WTC11 (cell line): ENCODE measurements around the gene U2AF2. TPM values are rescaled to one million over a fixed set of nuclear protein-coding genes. Genes with fewer than 3 reads are reported as not detected.

ENCODE experiments used
- ATAC-seq: fragments of 200-7000 bp; cut with Tn5 transposase; 2 replicates; pipeline ENCODE4 v1.10.0; 2021; ENCODE audit warnings: mild to moderate bottlenecking, moderate library complexity
- CTCF ChIA-PET: fragments of 300-600 bp; sonication (Branson Sonifier 250); formaldehyde crosslinking; loops from one replicate; lab custom pipeline; 2021; ENCODE audit warnings: antibody characterized with exemption; lab: Charles Lee
- POLR2A ChIA-PET: fragments of 350-600 bp; sonication (Branson Sonifier 250); formaldehyde crosslinking; loops from one replicate; lab custom pipeline; 2021; ENCODE audit warnings: antibody characterized with exemption; lab: Charles Lee
- DNase-seq: peaks from one replicate; pipeline ENCODE4 v3.0.0; 2021; ENCODE audit warnings: low spot score
- H3K27ac Mint-ChIP-seq: 2 replicates; pipeline ENCODE4 v1.8.0; 2021; ENCODE audit warnings: mixed read lengths
- H3K27me3 Mint-ChIP-seq: 2 replicates; pipeline ENCODE4 v1.8.0; 2021; ENCODE audit warnings: low read depth, mild to moderate bottlenecking, moderate library complexity, mixed read lengths
- H3K36me3 Mint-ChIP-seq: 2 replicates; pipeline ENCODE4 v1.8.0; 2021; ENCODE audit warnings: mixed read lengths
- H3K4me1 Mint-ChIP-seq: 2 replicates; pipeline ENCODE4 v1.8.0; 2022; ENCODE audit warnings: mixed read lengths
- H3K4me3 Mint-ChIP-seq: 2 replicates; pipeline ENCODE4 v1.8.0; 2021; ENCODE audit warnings: mild to moderate bottlenecking, moderate library complexity, mixed read lengths
- H3K9me3 Mint-ChIP-seq: 2 replicates; pipeline ENCODE4 v1.8.0; 2021; ENCODE audit warnings: mixed read lengths
- AR ChIP-seq: fragments of 250-450 bp; sonication (Bioruptor Pico); IDR thresholded peaks from 2 replicates; pipeline ENCODE4 v1.9.0; 2021; ENCODE audit warnings: mild to moderate bottlenecking
- ATF1 ChIP-seq: sonication (generic); formaldehyde crosslinking; IDR thresholded peaks from 2 replicates; pipeline ENCODE4 v1.8.1; 2023; ENCODE audit warnings: mild to moderate bottlenecking, moderate library complexity, missing genetic modification reagents
- ATF3 ChIP-seq: sonication (generic); formaldehyde crosslinking; conservative IDR thresholded peaks from 2 replicates; pipeline ENCODE4 v1.8.1; 2022; ENCODE audit warnings: mild to moderate bottlenecking, missing genetic modification reagents
- CDX4 ChIP-seq: fragments of 250-450 bp; sonication (Bioruptor Pico); IDR thresholded peaks from 2 replicates; pipeline ENCODE4 v1.9.0; 2021; ENCODE audit warnings: moderate library complexity, mild to moderate bottlenecking, inconsistent platforms, borderline replicate concordance
- E2F1 ChIP-seq: sonication (generic); formaldehyde crosslinking; IDR thresholded peaks from 2 replicates; pipeline ENCODE4 v1.8.0; 2022; ENCODE audit warnings: mild to moderate bottlenecking, missing genetic modification reagents
- FOXJ3 ChIP-seq: sonication (generic); formaldehyde crosslinking; IDR thresholded peaks from 2 replicates; pipeline ENCODE4 v1.9.0; 2021; ENCODE audit warnings: missing genetic modification reagents, mild to moderate bottlenecking, borderline replicate concordance
- GABPB1 ChIP-seq: sonication (generic); formaldehyde crosslinking; IDR thresholded peaks from 2 replicates; pipeline ENCODE4 v1.8.1; 2023; ENCODE audit warnings: mild to moderate bottlenecking, missing genetic modification reagents
- HMGXB4 ChIP-seq: sonication (generic); formaldehyde crosslinking; IDR thresholded peaks from 2 replicates; pipeline ENCODE4 v1.8.1; 2023; ENCODE audit warnings: mild to moderate bottlenecking, moderate library complexity, missing genetic modification reagents
- IRF1 ChIP-seq: sonication (generic); formaldehyde crosslinking; IDR thresholded peaks from 2 replicates; pipeline ENCODE4 v1.8.0; 2023; ENCODE audit warnings: missing genetic modification reagents
- NFE2L1 ChIP-seq: sonication (generic); formaldehyde crosslinking; IDR thresholded peaks from 2 replicates; pipeline ENCODE4 v1.8.1; 2023; ENCODE audit warnings: missing genetic modification reagents
- PRRX2 ChIP-seq: fragments of 250-450 bp; sonication (Bioruptor Pico); IDR thresholded peaks from 2 replicates; pipeline ENCODE4 v1.8.0; 2021; ENCODE audit warnings: mild to moderate bottlenecking
- RORB ChIP-seq: fragments of 250-450 bp; sonication (Bioruptor Pico); IDR thresholded peaks from 2 replicates; pipeline ENCODE4 v1.9.0; 2021; ENCODE audit warnings: mild to moderate bottlenecking
- USF1 ChIP-seq: sonication (generic); formaldehyde crosslinking; IDR thresholded peaks from 2 replicates; pipeline ENCODE4 v1.8.0; 2022; ENCODE audit warnings: mild to moderate bottlenecking, missing genetic modification reagents
- ZNF138 ChIP-seq: sonication (generic); formaldehyde crosslinking; conservative IDR thresholded peaks from 2 replicates; pipeline ENCODE4 v1.8.1; 2022; ENCODE audit warnings: mild to moderate bottlenecking, moderate library complexity, missing genetic modification reagents
- ZNF263 ChIP-seq: sonication (generic); formaldehyde crosslinking; IDR thresholded peaks from 2 replicates; pipeline ENCODE4 v1.8.1; 2022; ENCODE audit warnings: low read depth, mild to moderate bottlenecking, moderate library complexity, missing genetic modification reagents
- ZNF317 ChIP-seq: sonication (generic); formaldehyde crosslinking; IDR thresholded peaks from 2 replicates; pipeline ENCODE4 v1.8.1; 2023; ENCODE audit warnings: low read depth, mild to moderate bottlenecking, moderate library complexity, missing genetic modification reagents, borderline replicate concordance
- ZNF396 ChIP-seq: fragments of 250-450 bp; sonication (Bioruptor Pico); IDR thresholded peaks from 2 replicates; pipeline ENCODE4 v1.8.0; 2021; ENCODE audit warnings: mild to moderate bottlenecking, moderate library complexity, borderline replicate concordance
- ZNF512 ChIP-seq: sonication (generic); formaldehyde crosslinking; IDR thresholded peaks from 2 replicates; pipeline ENCODE4 v1.8.1; 2022; ENCODE audit warnings: missing genetic modification reagents, borderline replicate concordance
- total RNA-seq: library from RNA; stranded (reverse); gene quantifications from 3 replicates; pipeline ENCODE4 v1.2.3, GENCODE V29; 2021

Gene U2AF2
- total RNA-seq, 1 experiment from 2014 or later = 302 TPM

- no peak for DNase-seq
- no peak overlapping the region for H3K27ac Mint-ChIP-seq
- 0 out of 2 replicates have a peak, but pooled peaks cover 3% of the 10 kb centered on the region for H3K27me3 Mint-ChIP-seq
- POLR2A ChIA-PET = interaction anchor here (1.6 kb wide), 2 partner anchors 21 to 28 kb away, joined by 3 to 4 read pairs; partner anchors contain the start of gene CCDC106
- CTCF ChIA-PET = interaction anchor here (0.7 to 4.0 kb wide), 6 partner anchors 13 to 152 kb away, joined by 3 to 14 read pairs (median 4); partner anchors contain the start of gene ZNF865
- no peak for ATAC-seq
- 0 out of 2 replicates have a peak, but pooled peaks cover 3% of the 10 kb centered on the region for H3K9me3 Mint-ChIP-seq
- TF ChIP-seq USF1 (no peak), AR (no peak)
- H3K4me1 Mint-ChIP-seq = peaks cover 11% of the 10 kb centered on the region
- H3K4me3 Mint-ChIP-seq = no peak overlapping the region
- H3K36me3 Mint-ChIP-seq = peaks cover 22% of the 10 kb centered on the region
These were observed 35.5 kb upstream of the U2AF2 start for GRCh38 chr19:55619286-55619685.

- Mint-ChIP-seq H3K27me3 (0 out of 2 replicates have a peak, but pooled peaks cover 3% of the 10 kb centered on the region), H3K4me3 (no peak overlapping the region), H3K36me3 (peaks cover 20% of the 10 kb centered on the region), H3K4me1 (peaks cover 17% of the 10 kb centered on the region), H3K27ac (no peak overlapping the region)
- ChIA-PET POLR2A (interaction anchor here (1.6 kb wide), 2 partner anchors 22 to 27 kb away, joined by 3 to 4 read pairs; partner anchors contain the start of gene CCDC106), CTCF (interaction anchor here (4.0 kb wide), 1 partner anchor 15 kb away, joined by 14 read pairs; the partner anchor contains the start of gene ZNF865)
- ATAC-seq = no peak
- TF ChIP-seq GABPB1 (CRISPR knock-in tag) (0 out of 2 replicates have a peak, but pooled peaks have one; percentile 27), HMGXB4 (CRISPR knock-in tag) (no peak)
- TF ChIP-seq, all 79 proteins: peak for 1
- no peak for DNase-seq
- 0 out of 2 replicates have a peak, but pooled peaks cover 3% of the 10 kb centered on the region for H3K9me3 Mint-ChIP-seq
These were observed 34.2 kb upstream of the U2AF2 start for GRCh38 chr19:55620410-55621204.

GRCh38 chr19:55621205-55621672, 33.6 kb upstream of the U2AF2 start:
- Mint-ChIP-seq H3K27me3 (peaks cover 4% of the 10 kb centered on the region; the same call in 1 of the 2 replicates), H3K4me1 (peaks cover 17% of the 10 kb centered on the region), H3K36me3 (peaks cover 20% of the 10 kb centered on the region), H3K27ac (no peak overlapping the region), H3K4me3 (no peak overlapping the region), H3K9me3 (0 out of 2 replicates have a peak, but pooled peaks cover 3% of the 10 kb centered on the region)
- ATAC-seq = no peak
- ChIA-PET POLR2A (no interaction called here), CTCF (no interaction called here)
- no peak for DNase-seq
- no peak for TF ChIP-seq ZNF263 (CRISPR knock-in tag)
- no peak for TF ChIP-seq CDX4 (CRISPR knock-in tag)
- no peak for TF ChIP-seq ATF1 (CRISPR knock-in tag)
- no peak for TF ChIP-seq IRF1 (CRISPR knock-in tag)
- no peak for TF ChIP-seq E2F1 (CRISPR knock-in tag)
- TF ChIP-seq PRRX2 (CRISPR knock-in tag) = no peak
- no peak for TF ChIP-seq FOXJ3 (CRISPR knock-in tag)
- TF ChIP-seq NFE2L1 (CRISPR knock-in tag) = no peak
- TF ChIP-seq RORB = no peak
- no peak for TF ChIP-seq ZNF512 (CRISPR knock-in tag)
- TF ChIP-seq ZNF396 (CRISPR knock-in tag) = no peak
- TF ChIP-seq ATF3 (CRISPR knock-in tag) = no peak
- no peak for TF ChIP-seq ZNF317 (CRISPR knock-in tag)
- TF ChIP-seq ZNF138 = no peak
